Right forelimb (tissue), 1 donor: ENCODE measurements around the gene OSGIN1.

Experiments
- DNase-seq: peaks from one replicate; pipeline ENCODE4 v3.0.0-alpha.2; 2018

OSGIN1 gene

GRCh38 chr16:83958846-83959565, 6.0 kb downstream of the OSGIN1 start:
- DNase-seq: no peak

DNA sequence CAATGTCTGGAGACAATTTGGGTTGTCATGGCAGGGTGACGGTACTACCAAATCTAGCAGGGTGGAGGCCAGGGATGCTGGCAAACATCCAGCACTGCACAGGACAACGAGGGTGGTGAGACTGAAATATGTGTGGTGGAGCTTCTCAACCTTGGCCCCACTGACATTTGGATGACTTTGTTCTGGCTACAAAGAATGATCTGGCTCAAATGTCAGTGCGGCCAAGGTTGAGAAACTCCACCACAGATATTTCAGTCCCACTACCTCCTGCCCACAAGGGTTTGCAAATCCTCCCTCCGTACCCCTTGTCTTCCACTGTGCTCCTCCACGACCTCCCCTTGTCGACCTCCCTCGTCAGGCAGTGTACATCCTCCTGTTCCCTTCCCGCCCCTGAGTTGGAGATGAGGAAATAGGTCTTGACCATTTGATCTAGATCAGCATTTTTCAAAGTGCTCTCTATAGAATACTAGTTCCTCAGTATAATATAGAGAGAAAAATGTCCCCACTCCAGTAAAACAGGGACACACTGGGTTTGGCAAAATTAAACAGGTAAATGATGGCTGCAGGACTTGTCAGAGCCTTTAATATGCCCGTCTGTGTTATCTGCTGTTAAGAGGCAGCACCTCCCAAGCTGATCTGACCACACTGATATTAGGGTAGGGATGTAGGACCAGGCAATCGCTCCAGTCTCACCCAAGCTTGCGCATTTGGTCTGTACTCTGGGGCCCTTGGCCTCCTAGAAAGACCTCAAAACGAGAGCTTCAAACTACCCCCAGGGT, 6.8 kb downstream of the OSGIN1 start:
- no peak for DNase-seq

DNA sequence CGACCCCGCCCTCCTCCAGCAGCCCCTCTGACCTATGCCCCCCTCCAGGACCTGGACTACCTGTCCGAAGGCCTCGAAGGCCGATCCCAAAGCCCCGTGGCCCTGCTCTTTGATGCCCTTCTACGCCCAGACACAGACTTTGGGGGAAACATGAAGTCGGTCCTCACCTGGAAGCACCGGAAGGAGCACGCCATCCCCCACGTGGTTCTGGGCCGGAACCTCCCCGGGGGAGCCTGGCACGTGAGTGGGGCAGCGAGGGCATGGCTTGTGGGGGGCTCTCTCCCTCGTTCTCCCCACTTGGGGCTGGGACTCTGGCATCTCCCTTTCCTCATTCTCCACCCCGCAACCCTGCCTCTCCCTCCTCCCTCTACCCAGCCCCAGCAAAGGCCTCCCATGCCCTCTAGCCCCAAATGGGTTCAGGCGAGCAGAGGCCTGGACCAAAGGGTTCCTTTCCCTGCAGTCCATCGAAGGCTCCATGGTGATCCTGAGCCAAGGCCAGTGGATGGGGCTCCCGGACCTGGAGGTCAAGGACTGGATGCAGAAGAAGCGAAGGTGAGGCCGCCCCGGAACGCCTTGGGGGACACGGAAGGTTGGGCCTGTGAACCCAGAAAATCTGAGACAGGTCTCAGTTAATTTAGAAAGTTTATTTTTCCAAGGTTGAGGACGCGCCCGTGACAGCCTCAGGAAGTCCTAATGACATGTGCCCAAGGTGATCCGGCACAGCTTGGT, 7.6 kb downstream of the OSGIN1 start:
- DNase-seq: no peak

GRCh38 chr16:83961591-83961990, 8.6 kb downstream of the OSGIN1 start:
- DNase-seq: no peak

DNA sequence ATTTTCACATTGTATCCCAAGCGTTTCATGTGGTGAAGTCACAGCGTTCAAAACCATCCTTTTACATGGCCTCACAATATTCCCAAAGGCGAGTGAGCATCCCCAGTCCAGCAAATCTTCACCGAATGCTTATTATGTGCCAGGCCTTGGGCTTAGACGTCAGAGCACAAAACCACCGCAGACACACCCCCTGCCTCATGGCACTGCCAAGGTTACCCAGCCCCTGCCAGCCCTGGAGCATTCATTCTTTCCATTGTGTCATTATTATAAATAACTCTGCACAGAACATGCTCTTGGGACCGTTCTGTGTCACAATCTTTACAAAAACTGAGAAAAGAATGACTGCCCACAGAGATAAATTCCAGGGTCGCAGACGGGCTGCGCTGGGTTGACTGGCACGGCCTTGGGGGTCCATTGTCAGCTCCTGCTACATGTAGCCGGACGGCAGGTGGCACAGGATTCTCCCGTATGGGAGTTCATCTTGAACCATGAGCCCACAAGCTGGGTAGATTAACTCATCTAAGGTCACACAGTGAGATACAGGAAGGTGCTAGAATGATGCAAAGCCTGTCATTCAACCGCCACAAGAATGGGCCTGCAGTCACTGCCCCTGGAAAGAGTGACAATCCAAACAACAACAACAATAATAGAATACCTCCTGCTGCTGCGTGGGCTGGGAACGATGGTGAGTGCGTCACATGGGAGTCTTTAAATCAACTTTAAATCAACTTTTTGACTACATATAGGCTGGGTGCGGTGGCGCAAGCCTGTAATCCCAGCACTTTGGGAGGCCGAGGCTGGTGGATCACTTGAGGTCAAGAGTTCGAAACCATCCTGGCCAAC, 10.5 kb downstream of the OSGIN1 start:
- peak; percentile 18 for DNase-seq

DNA sequence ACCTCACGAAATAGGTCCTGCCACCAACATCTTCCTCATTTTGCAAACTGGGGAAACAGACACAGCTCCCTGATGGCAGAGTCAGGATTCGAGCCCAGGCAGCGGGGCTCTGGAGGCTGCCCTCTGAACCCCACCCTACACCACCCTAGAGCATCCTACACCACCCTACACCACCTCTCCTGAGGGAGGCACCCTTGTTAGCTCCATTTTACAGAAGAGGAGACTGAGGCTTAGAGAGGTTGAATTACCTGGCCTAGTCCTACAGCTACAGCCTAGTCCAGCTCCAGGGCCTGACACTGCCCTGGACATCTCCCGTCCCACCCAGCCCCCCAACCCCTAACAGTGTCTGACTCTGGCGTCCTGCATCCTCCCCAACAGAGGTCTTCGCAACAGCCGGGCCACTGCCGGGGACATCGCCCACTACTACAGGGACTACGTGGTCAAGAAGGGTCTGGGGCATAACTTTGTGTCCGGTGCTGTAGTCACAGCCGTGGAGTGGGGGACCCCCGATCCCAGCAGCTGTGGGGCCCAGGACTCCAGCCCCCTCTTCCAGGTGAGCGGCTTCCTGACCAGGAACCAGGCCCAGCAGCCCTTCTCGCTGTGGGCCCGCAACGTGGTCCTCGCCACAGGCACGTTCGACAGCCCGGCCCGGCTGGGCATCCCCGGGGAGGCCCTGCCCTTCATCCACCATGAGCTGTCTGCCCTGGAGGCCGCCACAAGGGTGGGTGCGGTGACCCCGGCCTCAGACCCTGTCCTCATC, 11.8 kb downstream of the OSGIN1 start:
- DNase-seq: peak; percentile 33

GRCh38 chr16:83965444-83966152, 12.6 kb downstream of the OSGIN1 start:
- no peak for DNase-seq

DNA sequence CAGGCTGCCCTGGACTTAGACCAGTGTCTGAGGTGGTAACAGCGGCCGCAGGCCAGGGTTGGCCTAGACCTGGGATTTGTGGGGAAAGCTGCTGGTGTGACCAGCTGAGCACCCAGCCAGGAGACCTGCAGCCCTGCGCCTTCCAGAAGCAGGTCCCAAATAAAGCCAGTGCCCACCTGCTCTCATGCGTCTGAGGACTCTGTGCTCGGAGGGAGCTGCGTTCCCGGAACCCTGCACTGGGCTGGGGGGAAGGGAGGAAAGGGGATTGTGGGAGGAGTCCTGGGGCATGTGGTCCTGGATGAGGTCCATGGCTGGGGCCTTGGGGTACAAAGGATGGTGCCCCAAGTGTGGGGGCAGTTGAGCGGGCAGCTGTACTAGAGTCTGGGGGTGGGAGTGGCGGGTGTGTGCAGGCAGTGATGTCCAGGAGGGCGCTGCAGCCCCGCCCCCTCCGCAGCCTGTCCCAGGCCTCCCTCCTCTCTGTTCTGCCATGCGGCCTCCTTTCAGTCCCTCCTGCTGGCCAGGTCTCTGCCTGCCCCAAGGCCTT, 13.2 kb downstream of the OSGIN1 start:
- peak; percentile 37 for DNase-seq

DNA sequence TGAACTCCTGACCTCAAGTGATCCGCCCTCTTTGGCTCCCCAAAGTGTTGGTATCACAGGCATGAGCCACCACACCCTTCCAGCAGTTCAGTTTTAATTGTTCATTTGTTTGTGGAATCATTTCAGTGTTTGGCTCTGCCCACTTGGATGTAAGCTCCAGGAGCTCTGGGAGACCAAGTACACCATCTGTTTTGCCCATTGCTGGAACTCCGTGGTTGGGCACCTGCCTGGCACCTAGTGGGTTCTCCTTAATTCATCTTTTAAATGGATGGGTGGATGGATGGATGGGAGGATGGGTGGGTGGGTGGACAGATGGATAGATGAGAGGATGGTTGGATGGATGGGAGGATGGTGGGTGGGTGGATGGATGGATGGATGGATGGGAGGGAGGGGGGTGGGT, 14.1 kb downstream of the OSGIN1 start:
- no peak for DNase-seq

DNA sequence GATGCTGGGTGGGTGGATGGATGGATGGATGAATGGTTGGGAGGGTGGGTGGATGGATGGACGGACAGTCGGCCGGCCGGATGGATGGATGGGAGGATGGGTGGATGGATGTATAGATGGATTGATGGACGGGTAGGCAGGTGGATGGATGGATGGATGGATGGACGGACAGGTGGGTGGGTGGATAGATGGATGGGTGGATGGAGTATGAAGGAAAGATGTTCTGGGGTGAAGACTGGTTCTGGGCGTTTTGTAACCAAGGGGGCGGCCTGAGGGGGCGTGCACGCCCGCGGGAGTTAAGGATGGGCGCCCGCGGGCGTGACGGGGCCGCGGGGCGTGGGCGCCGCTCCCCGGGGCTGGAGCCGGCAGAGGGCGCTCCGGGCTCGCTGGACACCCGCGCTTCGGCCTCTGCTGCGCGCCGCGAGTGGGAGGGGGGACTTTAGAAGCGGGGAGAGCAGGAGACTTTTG, 14.8 kb downstream of the OSGIN1 start, which contains the start of gene NECAB2:
Gene NECAB2 (plus strand): TSS at position 407 of the 468 bp plus-strand sequence. CDS start 405 bp downstream, outside the sequence.
- no peak for DNase-seq

DNA sequence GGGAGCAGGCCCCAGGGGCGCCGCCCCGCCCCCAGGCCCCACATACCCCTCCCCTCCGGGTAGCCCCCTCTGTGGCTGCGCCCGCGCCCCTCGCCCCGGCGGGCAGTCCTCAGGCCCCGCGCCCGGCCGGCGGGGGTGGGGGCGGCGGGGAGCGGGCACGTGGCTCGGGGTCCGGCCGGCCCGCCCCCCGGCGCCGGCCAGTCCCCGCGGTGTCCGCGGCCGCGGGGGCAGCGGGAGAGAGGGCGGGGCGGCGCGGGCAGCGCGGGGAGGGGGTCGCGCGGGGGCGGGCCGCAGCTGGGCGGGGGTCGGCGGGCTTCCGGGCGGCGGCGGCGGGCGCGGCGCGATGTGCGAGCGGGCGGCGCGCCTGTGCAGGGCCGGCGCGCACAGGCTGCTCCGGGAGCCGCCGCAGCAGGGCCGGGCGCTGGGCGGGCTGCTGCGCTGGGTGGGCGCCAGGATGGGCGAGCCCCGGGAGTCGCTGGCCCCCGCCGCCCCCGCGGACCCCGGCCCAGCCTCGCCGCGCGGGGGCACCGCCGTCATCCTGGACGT, 15.3 kb downstream of the OSGIN1 start:
- no peak for DNase-seq

DNA sequence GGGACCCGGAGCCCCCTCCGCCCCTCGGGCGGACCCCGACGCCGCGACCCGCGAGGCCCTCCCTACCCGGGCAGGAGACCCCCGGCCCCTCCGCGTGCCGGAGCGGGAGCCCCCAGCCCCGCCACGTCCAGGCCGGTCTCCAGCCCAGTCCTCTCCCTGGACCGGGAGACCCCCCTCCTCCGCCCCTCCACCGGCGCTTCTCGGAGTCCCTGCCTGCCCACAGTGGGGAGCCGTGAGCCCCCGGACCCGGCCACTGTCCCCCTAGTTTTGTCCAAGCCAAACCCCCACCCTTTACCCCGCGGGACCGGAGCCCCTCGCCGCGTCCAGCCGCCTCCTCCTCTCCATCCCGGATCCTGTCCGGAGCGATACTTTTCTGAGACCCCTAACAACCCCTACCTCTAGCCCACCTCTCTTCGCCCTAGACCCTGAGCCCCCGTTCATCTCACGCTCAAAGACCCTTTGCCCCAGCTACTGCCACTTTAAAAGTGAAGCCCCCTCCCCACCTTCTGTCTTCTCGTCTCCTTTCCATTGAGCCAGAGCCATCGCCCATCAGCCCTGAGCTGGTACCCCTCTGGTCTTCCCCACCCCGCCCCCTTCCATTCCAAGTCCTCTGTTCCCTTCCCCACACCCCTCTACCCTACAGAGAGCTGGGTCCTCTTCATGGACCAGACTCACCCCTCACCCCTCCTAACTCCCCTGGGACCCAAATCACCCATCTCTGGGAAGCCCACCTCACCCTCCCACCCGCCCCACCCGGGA, 16.0 kb downstream of the OSGIN1 start:
- DNase-seq: no peak

GRCh38 chr16:83969771-83970429, 16.9 kb downstream of the OSGIN1 start:
- DNase-seq: peak; percentile 41

DNA sequence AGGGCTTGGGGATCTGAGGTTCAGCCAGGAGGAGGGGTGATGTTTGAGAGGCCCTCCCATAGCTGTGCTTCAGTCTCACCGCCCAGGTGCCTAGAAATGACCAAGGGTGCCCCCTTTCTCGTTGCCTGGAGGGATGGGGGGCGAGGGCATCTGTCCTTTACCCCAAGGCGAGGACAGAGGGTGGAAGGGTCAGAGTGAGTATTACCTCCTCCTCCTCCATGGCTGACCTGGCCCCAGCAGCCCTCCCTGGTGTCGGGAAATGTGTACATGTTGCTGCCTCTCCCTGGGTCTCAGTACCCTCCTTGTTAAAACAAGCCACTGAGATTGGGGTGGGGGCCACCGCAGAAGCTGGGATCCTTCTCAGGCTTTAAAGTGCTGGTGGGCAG, 17.4 kb downstream of the OSGIN1 start:
- DNase-seq: peak; percentile 20

DNA sequence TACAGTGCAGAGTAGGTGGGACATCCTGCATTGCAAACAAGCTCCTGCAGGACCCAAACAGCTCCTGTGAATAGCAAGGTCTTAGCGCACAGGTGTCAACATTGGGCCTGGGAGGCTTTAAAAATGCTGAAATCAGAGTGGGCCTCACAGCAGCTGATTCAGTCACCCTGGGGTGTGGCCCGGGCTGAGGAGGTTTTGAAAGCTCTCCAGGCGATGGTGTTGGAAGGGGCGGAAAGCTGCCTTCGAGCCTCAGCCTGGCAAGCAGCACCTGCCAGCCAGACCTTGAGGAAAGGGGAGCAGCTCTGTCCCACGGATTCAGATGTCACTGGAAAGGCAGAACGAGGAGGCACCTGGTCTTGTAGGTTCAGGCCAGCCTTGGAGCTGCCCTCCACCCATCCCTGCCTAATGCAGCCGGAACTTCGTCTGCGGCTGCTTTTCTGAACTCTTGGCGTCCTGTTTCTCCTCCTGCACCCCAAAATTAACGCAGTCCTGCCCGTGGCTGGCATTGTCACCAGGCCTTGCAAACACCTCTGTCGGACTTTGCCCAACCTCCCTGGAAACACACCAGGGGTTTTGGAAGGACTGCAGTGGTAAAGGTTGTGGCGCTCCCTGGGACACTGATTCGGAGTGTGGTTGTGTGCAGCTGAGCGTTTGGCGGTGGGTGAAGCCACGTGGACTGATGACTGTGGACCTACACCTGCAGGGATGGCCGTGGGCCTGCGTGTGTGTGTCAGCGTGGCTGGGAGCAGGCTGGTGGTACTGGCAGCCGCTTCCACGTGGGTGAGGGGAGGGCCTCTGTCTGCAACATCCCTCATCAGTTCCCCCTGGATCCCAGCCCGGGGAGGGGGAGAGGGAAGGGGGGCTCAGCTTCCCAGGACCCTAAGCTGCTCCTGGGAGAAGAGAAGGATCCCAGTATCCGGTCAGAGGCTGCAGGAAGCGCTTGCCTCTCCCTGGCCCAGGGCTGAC, 18.4 kb downstream of the OSGIN1 start:
- DNase-seq: peak; percentile 30

DNA sequence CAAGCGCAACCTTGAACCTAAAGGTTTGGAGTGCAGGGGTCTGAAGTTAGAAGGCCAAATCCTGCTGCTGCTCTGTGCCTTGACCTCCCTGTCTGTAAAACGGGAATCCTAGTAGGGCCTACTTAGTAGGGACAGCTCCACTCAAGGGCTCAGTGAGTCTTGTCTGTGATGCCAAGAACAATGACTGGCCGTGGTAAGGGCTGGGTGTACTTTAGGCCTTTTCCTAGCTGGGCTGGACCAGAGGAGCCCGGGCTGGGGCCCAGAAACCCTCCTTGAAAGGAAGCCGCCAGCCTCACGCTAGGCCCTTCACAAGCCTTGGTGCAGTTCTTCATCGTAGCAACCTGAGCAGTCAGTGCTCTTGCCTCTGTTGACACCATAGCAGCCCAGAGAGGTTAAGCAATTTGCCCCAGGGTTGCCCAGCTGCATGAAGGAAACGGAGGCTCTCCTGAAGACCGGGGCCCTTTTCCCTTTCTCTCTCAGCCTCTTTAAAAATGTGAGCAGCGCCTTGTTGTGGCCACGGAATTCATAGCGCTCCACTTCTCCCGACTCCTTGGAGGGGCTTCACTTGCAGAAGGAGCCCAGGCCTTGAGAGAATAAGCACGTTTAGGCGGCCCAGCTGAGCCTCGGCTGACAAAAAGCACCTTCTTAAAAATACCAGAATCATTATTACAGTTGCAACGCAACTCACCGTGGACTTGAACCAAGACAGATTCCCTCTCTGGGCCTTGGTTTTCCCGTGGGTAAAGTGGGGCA, 19.4 kb downstream of the OSGIN1 start:
- peak; percentile 6 for DNase-seq

GRCh38 chr16:83973077-83973476, 20.0 kb downstream of the OSGIN1 start:
- DNase-seq: peak; percentile 16
